ENCODE results near the gene FAM156B.
"Not testable (repeated sequence)": the region's sequence is repeated elsewhere in the genome, so short reads cannot be mapped to it uniquely, and the experiment has no call there.

DNA sequence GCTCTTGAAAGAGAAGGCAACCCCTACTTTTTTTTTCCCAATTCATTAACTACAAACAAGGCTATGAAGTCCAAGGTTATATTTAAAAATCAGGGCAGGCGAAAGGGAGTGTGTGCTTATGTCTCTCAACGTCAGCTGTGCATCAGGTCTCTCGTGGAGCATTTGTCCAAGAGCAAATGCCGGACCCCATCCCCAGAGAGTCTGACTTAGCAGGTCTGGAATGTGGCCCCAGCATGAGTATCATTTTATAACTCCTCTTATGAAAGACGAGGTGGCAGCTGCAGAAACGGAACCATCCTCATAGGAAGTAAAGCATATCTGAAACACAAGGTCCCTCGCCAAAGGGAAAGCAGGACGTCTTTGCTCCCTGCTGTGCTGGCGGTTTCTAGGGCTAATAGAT, 16.6 kb downstream of the FAM156B start:
- not testable (repeated sequence) for TF ChIP-seq EZH2 (IDR thresholded peaks at IDR 0.05); POLR2AphosphoS5 (IDR thresholded peaks at IDR 0.05; ENCODE audit: borderline replicate concordance, low read depth, low read length)
